Measurements from ENCODE around the gene CCDC85B.

CCDC85B gene

GRCh38 chr11:65865550-65866172 is 24.8 kb upstream of the CCDC85B start:
- TF ChIP-seq, protein P1, sequence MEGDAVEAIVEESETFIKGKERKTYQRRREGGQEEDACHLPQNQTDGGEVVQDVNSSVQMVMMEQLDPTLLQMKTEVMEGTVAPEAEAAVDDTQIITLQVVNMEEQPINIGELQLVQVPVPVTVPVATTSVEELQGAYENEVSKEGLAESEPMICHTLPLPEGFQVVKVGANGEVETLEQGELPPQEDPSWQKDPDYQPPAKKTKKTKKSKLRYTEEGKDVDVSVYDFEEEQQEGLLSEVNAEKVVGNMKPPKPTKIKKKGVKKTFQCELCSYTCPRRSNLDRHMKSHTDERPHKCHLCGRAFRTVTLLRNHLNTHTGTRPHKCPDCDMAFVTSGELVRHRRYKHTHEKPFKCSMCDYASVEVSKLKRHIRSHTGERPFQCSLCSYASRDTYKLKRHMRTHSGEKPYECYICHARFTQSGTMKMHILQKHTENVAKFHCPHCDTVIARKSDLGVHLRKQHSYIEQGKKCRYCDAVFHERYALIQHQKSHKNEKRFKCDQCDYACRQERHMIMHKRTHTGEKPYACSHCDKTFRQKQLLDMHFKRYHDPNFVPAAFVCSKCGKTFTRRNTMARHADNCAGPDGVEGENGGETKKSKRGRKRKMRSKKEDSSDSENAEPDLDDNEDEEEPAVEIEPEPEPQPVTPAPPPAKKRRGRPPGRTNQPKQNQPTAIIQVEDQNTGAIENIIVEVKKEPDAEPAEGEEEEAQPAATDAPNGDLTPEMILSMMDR (IDR thresholded peaks at IDR 0.05; ENCODE audit: low read depth, low read length): no peak

DNA sequence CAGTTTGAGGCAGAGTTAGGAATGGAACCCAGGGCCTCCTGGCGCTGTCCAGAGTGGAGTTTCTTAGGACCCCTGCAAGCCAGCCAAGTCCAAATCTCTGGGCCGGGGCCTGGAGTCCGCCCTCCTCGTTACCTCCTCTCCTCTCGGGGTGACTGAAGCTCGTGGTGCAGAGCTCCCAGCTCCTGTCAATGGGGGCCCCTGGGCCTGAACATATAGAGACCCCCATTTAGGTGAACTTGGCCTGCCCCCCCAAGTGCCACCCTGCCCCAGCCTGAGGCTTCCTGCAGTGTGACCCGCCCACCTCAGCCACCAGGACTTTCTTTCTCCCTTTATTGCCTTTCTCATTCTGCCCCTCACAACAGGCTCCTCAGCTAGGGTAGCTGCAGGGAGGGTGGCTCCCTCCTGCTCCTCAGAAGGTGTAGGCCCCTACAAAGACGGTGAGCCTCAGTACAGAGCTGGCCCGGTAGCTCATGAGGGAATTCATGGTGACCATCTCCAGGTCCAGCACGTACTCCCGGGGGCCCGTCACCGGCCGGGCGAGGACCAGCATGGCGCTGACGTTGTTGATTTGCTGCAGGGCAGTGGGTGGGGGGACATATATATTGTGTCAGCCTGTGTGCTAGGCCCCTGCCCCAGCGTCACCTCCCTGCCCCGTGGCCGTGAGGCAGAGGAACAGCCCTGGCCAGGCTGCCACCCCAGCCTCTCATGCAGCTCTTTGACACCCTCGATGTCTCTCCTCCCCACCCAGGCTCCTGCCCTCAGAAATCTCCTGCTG is 23.8 kb upstream of the CCDC85B start:
- in situ Hi-C loops (cut with HindIII; ENCODE audit: low sequenced_read_pairs): no loop called here
- no peak overlapping the region for H3K4me3 ChIP-seq (ENCODE audit: low read depth, low read length)
- TF ChIP-seq, protein P1 (IDR thresholded peaks at IDR 0.05; ENCODE audit: low read depth, low read length): no peak
- no peak for DNase-seq (ENCODE audit: low read depth, low spot score)

More at GRCh38 chr11:65865550-65866172, 24.8 kb upstream of the CCDC85B start:
- no peak overlapping the region for H3K4me3 ChIP-seq (ENCODE audit: low read depth, low read length)
- in situ Hi-C loops (cut with HindIII; ENCODE audit: low sequenced_read_pairs): no loop called here
- no peak for DNase-seq (ENCODE audit: low read depth, low spot score)

DNA sequence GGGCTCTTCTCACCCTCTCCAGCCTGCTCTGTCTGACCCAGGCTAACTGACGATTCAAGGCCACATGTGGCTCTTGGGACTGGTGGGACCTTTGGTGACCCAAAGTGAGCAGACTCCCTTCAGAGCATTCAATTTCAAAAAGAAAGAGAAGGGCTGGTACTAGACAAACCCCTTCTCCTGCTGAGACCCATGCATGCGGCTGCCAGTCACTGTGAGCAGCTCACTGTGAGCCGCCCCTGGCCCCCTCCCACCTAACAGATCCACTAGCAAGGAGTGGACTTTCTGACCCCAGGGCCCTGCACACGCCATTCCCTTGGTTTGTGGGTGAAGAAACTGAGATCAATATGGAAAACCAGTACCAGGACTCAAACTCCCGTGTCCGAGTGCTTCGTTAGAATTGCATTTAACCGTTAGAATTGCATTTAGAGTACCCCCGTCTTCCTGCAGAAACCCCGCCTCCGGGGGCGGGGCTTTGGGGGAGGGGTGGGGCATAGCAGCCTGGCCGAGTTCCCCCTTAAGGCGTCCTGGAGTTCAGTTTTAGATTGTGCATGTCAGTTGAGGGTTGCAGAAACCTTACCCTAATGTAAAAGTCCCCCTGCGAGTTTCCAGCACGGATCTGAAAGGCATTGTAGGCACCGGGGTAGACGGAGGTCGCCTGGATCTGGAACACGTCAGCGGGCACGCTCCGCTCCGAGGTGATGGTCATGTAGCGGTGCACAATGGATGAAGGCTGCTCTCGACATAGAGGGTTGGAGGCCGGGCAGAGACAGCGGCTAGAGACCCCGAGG is 23.0 kb upstream of the CCDC85B start:
- in situ Hi-C loops (cut with HindIII; ENCODE audit: low sequenced_read_pairs): no loop called here
- H3K4me3 ChIP-seq (ENCODE audit: low read depth, low read length): no peak overlapping the region
- TF ChIP-seq, protein P1 (IDR thresholded peaks at IDR 0.05; ENCODE audit: low read depth, low read length): no peak
- no peak for DNase-seq (ENCODE audit: low read depth, low spot score)

- H3K4me3 ChIP-seq (ENCODE audit: low read depth, low read length): no peak overlapping the region
- no peak for DNase-seq (ENCODE audit: low read depth, low spot score)
- TF ChIP-seq, protein P1 (IDR thresholded peaks at IDR 0.05; ENCODE audit: low read depth, low read length): no peak
- in situ Hi-C loops (cut with HindIII; ENCODE audit: low sequenced_read_pairs): no loop called here
Measured at GRCh38 chr11:65868076-65868667, 22.3 kb upstream of the CCDC85B start.

GRCh38 chr11:65868907-65869306 is 21.6 kb upstream of the CCDC85B start:
- in situ Hi-C loops (cut with HindIII; ENCODE audit: low sequenced_read_pairs): no loop called here
- TF ChIP-seq, protein P1 (IDR thresholded peaks at IDR 0.05; ENCODE audit: low read depth, low read length): no peak
- DNase-seq (ENCODE audit: low read depth, low spot score): no peak
- H3K4me3 ChIP-seq (ENCODE audit: low read depth, low read length): no peak overlapping the region

DNA sequence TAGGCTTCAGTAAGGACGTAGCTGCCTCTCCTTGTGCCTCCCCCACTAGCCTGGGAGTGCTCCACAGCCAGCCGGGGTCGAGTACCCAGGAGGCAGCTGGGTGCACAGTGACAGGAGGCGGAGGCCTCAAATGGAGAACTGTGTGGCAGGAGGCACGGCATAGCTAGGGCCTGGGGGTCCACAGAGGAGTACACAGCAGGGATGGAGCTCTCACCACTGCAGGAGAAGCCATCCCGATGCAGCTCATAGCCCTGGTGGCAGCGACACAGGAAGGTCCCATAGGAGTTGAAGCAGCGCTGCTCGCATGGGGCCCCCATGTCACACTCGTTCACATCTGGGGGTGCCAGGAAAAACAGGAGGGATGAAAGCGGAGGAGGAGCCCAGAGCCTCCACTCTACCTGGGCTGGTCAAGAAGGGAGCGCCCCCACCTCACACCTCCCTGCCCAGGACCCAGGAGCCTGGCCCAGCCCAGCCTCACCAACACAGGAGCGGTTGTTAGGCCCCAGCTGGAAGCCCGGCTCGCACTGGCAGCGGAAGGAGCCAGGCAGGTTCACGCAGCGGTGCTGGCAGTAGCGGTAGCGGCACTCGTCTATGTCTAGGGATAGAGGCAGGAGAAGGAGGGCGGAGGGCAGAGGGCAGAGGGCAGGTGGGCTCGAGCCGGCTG is 20.7 kb upstream of the CCDC85B start:
- TF ChIP-seq, protein P1 (IDR thresholded peaks at IDR 0.05; ENCODE audit: low read depth, low read length): no peak
- no peak for DNase-seq (ENCODE audit: low read depth, low spot score)
- H3K4me3 ChIP-seq (ENCODE audit: low read depth, low read length): no peak overlapping the region
- in situ Hi-C loops (cut with HindIII; ENCODE audit: low sequenced_read_pairs): no loop called here
